Hematopoietic multipotent progenitor cell treated with erythropoietin and hydrocortisone succinate and interleukin-3 and kit ligand, for 15 days (in vitro differentiated cells): Measurements from ENCODE around the gene MGME1.
"Not testable (repeated sequence)": the region's sequence is repeated elsewhere in the genome, so short reads cannot be mapped to it uniquely, and the experiment has no call there.

ENCODE experiments used
- DNase-seq: peaks from one replicate; pipeline ENCODE4 v3.0.0-alpha.2; 2015; ENCODE audit warnings: low spot score

The MGME1 gene

GRCh38 chr20:17960400-17960885, 8.4 kb upstream of the MGME1 start:
- DNase-seq = not testable (repeated sequence)

DNA sequence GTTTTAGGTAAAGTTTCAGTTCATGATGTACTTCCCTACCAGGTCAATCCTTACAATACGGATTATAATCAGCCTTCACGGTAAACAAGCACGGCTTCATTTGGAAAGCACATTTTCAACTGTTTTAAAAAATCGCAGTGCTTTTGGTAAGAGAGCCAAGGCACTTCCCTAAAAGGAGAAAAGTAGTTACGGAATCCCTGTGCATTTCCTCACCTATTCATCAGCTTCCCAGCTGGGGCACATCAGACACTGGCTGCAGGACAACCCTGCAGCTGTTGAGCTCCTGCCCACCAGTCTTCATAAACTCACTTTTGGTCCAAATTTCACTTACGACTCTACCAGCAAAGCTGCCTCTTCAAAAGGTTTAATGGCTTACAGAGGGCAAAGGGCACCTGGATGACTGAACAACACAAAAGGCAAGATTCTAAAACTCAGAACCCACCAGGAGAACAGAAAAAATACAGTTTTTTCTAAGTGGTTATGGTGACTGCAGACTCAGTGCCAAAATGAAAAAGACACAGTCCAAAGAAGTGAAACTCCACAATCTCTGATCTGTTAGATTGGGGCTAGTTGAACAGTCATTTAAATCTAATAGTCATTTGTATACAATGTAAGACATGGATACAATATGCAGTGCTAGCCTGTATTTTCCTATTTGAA, 7.8 kb upstream of the MGME1 start:
- DNase-seq = no peak

GRCh38 chr20:17961587-17961940, 7.3 kb upstream of the MGME1 start:
- DNase-seq = no peak

- DNase-seq = no peak
Measured at GRCh38 chr20:17963114-17963897, 5.5 kb upstream of the MGME1 start.

GRCh38 chr20:17964073-17964472, 4.7 kb upstream of the MGME1 start:
- DNase-seq = no peak

DNA sequence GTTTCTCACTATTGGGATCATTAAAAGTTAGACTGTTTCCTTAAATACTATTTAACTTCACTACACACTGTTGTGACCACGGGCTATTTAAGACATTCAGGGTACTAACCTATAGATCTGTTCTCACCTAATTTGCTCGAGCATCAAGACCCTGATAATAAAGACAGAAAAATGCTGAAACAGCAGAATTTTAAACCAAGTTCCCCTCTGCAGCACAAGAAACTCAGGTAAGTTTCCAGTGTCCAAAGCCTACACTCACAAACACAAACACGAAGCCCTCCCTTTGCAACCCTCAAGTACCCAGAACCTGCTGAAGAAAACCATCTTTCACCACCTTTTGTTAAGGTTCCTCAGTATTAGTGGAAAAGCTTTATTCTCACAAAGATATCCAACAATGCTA, 4.2 kb upstream of the MGME1 start:
- no peak for DNase-seq

- DNase-seq = peak; percentile 61
Measured at GRCh38 chr20:17965042-17965697, 3.6 kb upstream of the MGME1 start.

DNA sequence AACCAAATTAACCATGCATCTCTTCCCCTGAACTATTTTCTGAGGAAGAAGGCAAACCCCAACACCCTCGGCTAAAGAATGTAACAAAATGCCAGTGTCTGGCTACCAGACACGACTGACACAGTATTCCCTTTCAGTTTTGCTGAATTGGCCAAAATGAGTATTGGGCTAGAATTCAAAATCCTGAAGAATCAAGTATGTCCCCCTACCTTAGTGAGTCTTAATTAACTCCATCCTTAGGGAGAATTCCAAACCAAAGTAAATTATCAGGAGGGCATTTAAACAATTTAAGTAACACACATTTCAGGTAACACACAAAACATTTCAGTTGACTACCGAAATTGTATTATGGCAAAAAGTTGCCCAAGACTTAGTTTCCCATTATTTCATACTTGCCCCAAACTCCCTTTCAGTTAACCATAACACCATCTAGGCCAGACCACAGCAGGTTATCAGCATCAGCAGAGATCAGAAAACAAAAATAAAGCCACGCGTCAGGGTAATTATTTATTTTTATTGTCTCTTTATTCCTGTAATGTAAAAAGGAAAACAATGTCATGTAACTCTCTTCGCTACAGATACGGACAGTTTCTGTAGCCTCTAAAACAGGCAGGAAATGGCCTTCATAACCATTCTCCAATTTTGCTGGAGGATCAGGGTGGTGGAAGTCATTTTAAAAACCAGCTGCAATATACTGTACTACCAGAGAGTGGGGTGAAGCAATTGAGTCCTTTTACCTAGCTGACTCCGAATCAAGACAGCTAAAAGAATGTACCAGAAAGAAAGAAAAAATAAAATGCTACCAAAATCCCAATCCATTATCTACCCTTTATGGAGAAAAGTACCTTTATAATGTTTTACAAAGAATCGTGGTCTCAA, 2.1 kb upstream of the MGME1 start:
- peak; percentile 56 for DNase-seq

DNA sequence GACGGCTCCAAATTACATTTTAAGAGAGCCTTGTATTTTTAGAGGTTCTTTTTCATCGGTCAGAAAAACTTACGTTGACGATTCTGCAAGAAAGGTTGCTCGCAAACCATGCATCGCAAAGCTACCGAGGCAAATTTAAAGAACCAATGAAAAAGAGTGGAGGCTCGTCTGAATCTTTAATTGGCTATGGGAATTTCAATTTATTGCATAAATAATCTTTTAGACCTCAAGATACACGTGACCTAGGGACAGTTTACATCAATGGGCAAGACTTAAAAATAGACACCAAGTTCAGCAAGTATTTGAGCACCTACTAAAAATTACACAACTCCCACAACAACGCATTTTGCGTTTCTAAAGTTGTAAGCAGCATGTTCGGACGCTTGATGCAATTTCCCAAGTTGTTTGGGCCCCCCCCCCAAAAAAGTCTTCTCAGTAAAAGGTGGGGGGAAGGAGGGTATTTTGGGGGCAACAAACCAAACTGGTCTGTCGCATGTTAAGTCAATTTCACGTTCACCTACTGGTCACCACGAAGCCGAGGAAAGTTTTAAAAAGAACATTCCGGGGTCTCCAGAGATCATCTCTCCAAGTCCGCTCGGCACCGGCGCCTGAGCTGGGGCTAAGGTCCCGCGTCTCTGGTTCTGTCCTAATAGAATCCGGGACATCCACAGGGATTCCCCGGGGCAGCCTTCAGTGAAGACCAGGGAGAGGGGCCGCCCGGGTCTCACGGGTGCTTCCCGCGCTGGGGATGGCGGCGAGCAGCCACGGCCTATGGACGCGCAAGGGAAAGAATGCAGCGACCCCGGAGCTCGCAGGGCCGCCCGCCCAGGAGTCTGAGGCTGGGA, 1.1 kb upstream of the MGME1 start:
- peak; percentile 53 for DNase-seq

DNA sequence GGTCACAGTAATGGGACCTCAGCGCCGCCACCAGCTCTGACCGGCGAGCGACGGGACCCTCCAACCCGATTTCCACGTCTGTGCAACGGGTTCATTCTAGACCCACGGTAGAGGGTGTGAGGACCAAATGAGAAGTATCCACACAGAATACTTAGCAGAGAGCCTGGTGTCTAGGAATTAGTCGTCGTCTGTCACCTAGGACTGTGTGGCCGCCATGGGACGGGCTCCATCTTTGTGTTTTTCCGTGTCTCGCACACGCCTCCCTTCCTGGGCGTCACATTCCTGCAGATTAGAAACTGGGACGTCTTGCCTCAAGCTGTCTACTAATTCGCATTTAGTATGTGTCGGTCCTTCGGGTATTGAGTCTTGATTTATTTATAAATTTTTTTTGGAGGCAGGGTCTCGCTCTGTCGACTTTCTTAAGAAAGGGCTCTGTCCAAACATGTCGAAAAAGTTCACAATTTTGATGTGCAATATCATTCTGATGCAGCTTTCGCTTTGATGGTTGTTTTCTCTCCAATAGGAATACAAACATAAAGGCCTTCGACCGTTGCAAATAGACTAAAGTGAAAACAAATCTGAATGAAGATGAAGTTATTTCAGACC, 563 bp downstream of the MGME1 start:
- DNase-seq = peak; percentile 66

GRCh38 chr20:17969884-17970409, 1.1 kb downstream of the MGME1 start:
- DNase-seq = peak; percentile 43

- peak; percentile 54 for DNase-seq
Measured at GRCh38 chr20:17971300-17972013, 2.6 kb downstream of the MGME1 start.

DNA sequence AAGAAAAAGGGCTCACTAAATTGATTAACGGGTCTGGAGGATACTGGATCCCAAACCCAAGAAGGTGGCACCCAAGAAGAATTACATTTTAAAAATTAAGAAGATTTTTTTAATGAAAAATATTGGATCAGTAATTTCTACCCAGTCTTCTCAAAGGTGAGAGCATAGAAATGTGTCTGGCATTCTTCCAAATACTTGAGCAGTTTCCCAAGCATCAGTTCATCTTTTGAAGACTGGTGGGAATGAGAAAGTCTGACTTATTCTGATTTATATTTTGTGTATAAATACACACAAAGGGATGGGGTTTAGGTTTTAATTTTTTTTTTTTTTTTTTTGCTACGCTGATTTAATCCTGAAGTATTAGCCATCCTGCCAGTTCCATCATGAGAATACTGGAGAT, 3.3 kb downstream of the MGME1 start:
- DNase-seq = peak; percentile 52

DNA sequence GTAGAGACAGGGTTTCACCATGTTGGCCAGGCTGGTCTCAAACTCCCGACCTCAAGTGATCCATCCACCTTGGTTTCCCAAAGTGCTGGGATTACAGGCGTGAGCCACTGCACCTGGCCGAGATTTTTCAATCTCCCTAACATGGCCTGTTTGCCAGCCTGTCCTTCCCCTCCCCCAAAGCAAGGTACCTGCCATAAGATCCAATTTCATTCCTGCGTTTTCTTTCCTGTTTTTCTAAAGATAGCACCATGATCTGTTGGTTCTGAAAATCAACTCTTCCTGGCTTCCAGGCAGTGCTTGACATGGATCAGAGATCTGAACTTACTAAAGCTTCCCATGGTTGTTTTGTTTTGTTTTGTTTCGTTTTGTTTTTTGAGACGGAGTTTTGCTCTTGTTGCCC, 7.5 kb downstream of the MGME1 start:
- no peak for DNase-seq

- no peak for DNase-seq
Measured at GRCh38 chr20:17985388-17986018, 16.7 kb downstream of the MGME1 start.

- no peak for DNase-seq
Measured at GRCh38 chr20:17987988-17988387, 19.2 kb downstream of the MGME1 start.

- no peak for DNase-seq
Measured at GRCh38 chr20:17990278-17990972, 21.6 kb downstream of the MGME1 start.

- DNase-seq = no peak
Measured at GRCh38 chr20:17992224-17992637, 23.4 kb downstream of the MGME1 start.
